DND-41 (cell line): ENCODE results near the gene PVALEF.

Experiments
- EZH2 ChIP-seq: IDR thresholded peaks from 3 replicates; pipeline ENCODE4 v1.6.1; 2012; ENCODE audit warnings: borderline replicate concordance, low read depth, mild to moderate bottlenecking, moderate library complexity, low read length, inconsistent platforms; ENCODE audit not compliant: severe bottlenecking
- TF ChIP-seq, protein P1 (sequence below): IDR thresholded peaks from 2 replicates; pipeline ENCODE4 v1.5.1; 2012; ENCODE audit warnings: borderline replicate concordance, low read length, moderate library complexity, mild to moderate bottlenecking; ENCODE audit not compliant: poor library complexity, severe bottlenecking; ENCODE audit errors: extremely low read depth

DNA sequence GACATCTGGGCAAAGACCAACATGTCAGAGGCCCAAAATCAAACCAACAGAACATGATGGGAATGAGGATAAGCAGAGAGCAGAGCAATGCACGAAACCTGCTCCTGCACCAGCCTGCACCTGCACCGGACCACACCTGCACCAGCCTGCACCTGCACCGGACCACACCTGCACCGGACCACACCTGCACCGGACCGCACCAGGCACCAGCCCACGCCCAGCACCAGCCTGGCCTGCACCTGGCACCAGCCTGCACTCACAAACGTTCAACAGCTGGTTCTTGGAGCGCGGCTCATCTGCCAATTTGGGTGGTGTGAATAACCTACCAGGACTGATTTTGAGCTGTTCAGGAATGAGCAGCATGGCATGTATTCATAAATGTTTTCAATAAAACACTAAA lies 39.3 kb downstream of the PVALEF start:
- TF ChIP-seq, protein P1, sequence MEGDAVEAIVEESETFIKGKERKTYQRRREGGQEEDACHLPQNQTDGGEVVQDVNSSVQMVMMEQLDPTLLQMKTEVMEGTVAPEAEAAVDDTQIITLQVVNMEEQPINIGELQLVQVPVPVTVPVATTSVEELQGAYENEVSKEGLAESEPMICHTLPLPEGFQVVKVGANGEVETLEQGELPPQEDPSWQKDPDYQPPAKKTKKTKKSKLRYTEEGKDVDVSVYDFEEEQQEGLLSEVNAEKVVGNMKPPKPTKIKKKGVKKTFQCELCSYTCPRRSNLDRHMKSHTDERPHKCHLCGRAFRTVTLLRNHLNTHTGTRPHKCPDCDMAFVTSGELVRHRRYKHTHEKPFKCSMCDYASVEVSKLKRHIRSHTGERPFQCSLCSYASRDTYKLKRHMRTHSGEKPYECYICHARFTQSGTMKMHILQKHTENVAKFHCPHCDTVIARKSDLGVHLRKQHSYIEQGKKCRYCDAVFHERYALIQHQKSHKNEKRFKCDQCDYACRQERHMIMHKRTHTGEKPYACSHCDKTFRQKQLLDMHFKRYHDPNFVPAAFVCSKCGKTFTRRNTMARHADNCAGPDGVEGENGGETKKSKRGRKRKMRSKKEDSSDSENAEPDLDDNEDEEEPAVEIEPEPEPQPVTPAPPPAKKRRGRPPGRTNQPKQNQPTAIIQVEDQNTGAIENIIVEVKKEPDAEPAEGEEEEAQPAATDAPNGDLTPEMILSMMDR, result no peak
- no peak for TF ChIP-seq EZH2
